Hepatocyte (in vitro differentiated cells): ENCODE measurements around the gene MPND.

Source experiments
- CTCF ChIP-seq: fragments of 200-600 bp; sonication (generic); IDR thresholded peaks from 2 replicates; pipeline ENCODE4 v1.5.1; 2016; ENCODE audit warnings: antibody characterized with exemption, mild to moderate bottlenecking; ENCODE audit not compliant: poor library complexity
- EZH2 ChIP-seq: fragments of 200-600 bp; sonication (generic); IDR thresholded peaks from 2 replicates; pipeline ENCODE4 v1.6.1; 2016; ENCODE audit warnings: antibody characterized with exemption, mild to moderate bottlenecking, borderline replicate concordance
- EZH2phosphoT487 ChIP-seq: fragments of 200-600 bp; sonication (generic); IDR thresholded peaks from one replicate; pipeline ENCODE4 v1.6.1; 2018; ENCODE audit warnings: antibody characterized with exemption, mild to moderate bottlenecking, low read depth, moderate library complexity; ENCODE audit not compliant: unreplicated experiment, severe bottlenecking

- TF ChIP-seq CTCF (no peak), EZH2phosphoT487 (no peak), EZH2 (no peak)
Observed at GRCh38 chr19:4402171-4403004, 59.0 kb downstream of the MPND start, which contains the start of gene CHAF1A.
